HG02884 (cell line): Measurements from ENCODE around the gene CD40LG.
A peak's percentile ranks its signal among the peaks of the same experiment; 100 is the strongest.

ENCODE experiments used
- ATAC-seq: cut with Tn5 transposase; IDR thresholded peaks from one replicate; pipeline ENCODE4 v1.9.1; 2021; ENCODE audit warnings: mild to moderate bottlenecking, moderate library complexity; ENCODE audit not compliant: unreplicated experiment

Gene CD40LG

DNA sequence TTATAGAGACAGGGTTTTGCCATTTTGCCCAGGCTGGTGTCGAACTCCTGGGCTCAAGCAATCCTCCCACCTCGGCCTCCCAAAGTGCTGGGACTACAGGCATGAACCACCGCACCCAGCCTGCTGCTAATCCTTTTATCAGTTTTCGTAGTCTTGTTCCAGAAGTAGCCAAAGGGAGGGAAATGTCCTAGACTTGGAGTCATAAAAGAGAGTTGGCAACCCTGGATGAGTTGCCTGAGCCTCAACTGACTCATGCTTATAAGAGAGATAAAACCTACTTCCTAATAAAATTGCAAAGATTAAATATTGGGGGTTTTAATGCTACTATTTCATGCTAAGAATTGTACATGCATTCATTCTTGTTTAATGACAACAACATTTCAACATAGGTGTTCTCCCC lies 44.3 kb downstream of the CD40LG start:
- ATAC-seq, result no peak

DNA sequence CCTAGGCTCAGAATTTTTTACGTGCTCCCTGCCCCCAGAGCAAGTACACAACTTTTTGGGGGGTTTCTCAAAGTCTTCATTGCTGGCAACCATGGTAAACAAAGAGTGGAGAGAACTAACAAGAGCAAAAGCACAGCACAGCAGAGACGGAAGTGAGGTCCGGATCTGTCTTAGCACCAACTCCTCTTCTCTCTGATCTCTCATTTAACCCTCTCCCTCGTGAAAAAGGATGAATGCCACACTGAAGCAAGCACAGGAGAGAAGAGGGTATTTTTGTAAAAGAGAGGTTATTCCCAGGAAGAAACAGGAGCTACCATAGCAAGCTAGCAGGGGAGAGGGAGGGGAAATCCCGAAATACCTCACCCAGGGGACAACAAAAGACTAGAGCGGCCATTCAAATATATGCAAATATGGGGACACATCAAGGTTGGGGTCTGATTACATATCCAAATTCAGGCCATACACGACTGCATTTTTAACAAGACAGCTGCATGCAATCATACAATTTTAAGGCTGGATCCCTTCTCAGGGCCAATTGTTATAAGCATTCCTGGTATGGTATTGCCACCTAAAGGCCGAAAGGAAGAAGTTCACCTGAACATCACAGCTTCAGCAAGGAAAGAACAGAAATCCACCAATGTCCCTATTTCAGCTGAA lies 46.6 kb downstream of the CD40LG start:
- peak; percentile 70 for ATAC-seq

DNA sequence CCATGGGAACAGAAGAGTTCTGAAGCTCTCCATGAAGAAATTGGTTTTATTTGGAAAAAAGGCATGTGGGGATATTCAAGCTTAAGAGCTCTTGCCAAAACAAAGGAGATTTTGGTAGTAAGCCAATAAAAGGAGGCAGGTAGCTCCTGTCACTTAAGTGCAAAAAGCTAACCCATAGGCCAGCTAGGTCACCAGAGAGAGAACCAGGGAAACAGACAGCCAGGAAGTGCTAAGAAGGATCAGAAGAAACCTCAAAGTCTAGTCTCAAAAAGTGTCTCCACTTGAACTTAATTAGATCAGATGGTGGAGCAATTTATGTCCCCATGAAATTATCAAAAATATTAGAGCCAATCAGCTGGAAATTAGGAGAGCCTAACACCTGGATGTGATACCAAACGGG lies 49.2 kb downstream of the CD40LG start:
- no peak for ATAC-seq

DNA sequence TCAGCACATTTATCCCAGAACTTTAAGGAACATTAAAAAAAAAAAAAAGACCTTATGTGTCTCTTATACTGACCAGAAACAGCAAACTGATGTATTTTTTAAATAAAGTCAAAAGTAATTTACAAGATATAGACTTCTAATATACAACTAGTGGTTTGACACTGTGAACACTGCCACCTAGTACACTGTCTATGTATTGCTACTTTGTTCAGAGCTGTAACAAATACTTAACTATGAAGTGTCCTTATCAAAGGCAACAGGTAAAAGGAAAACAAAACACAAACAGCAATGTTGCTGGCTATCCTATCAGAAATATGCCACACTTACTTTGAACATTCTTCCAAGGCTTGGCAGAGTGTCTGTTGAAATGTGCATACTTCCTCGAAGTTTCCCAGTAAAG lies 60.4 kb downstream of the CD40LG start:
- no peak for ATAC-seq
